DND-41 (cell line): ENCODE results near the gene CD7.

Experiments
- EZH2 ChIP-seq: IDR thresholded peaks from 3 replicates; pipeline ENCODE4 v1.6.1; 2012; ENCODE audit warnings: borderline replicate concordance, low read depth, mild to moderate bottlenecking, moderate library complexity, low read length, inconsistent platforms; ENCODE audit not compliant: severe bottlenecking
- TF ChIP-seq, protein P1 (sequence below): IDR thresholded peaks from 2 replicates; pipeline ENCODE4 v1.5.1; 2012; ENCODE audit warnings: borderline replicate concordance, low read length, moderate library complexity, mild to moderate bottlenecking; ENCODE audit not compliant: poor library complexity, severe bottlenecking; ENCODE audit errors: extremely low read depth

DNA sequence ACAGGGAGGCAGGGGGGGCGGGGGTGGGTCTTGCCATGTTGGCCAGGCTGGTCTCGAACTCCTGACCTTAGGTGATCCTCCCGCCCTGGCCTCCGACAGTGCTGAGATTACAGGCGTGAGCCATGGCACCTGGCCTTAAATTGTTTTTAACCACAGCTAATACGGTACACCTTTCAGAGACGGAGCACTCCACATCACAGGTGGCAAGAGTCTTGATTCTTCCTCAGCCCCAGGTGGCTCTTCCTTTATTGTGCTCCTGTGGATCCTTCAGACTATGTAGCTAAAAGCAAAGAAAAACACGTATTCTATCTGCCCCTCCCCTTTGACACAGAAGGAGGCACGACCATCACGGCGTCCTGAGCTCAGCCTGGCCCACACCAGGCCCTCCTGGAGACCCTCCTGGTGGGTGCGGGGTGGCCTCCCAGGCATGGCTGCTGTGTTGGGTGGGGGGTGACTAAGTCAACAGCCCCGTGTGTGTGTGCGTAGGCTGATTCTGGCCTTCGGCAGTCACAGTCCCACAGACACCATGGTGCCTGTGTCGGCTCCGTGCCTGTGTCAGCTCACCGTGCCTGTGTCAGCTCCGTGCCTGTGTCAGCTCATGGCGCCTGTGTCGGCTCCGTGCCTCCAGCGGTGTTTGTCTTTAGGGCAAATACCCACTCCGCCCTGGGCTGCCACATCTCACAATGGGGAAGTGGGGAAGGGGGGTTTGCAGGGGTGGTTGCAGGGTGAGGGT lies 26.9 kb upstream of the CD7 start:
- TF ChIP-seq EZH2: no peak
- TF ChIP-seq, protein P1, sequence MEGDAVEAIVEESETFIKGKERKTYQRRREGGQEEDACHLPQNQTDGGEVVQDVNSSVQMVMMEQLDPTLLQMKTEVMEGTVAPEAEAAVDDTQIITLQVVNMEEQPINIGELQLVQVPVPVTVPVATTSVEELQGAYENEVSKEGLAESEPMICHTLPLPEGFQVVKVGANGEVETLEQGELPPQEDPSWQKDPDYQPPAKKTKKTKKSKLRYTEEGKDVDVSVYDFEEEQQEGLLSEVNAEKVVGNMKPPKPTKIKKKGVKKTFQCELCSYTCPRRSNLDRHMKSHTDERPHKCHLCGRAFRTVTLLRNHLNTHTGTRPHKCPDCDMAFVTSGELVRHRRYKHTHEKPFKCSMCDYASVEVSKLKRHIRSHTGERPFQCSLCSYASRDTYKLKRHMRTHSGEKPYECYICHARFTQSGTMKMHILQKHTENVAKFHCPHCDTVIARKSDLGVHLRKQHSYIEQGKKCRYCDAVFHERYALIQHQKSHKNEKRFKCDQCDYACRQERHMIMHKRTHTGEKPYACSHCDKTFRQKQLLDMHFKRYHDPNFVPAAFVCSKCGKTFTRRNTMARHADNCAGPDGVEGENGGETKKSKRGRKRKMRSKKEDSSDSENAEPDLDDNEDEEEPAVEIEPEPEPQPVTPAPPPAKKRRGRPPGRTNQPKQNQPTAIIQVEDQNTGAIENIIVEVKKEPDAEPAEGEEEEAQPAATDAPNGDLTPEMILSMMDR: no peak
